GM18505 (cell line): Measurements from ENCODE around the gene ANGPTL4.

Source experiments
- ATAC-seq: cut with Tn5 transposase; IDR thresholded peaks from one replicate; pipeline ENCODE4 v1.9.1; 2021; ENCODE audit not compliant: unreplicated experiment
- POLR2A ChIP-seq: IDR thresholded peaks from 4 replicates; pipeline ENCODE4 v1.6.1; 2011; ENCODE audit warnings: borderline replicate concordance; ENCODE audit not compliant: insufficient read depth, insufficient read length; ENCODE audit errors: extremely low read depth

Gene ANGPTL4

GRCh38 chr19:8421484-8422461 lies 57.8 kb downstream of the ANGPTL4 start:
- ATAC-seq: no peak
- no peak for TF ChIP-seq POLR2A

- no peak for TF ChIP-seq POLR2A
- no peak for ATAC-seq
Observed at GRCh38 chr19:8423817-8424223, 59.9 kb downstream of the ANGPTL4 start.
